G401 (cell line): Measurements from ENCODE around the gene NEU1. TPM values are rescaled to one million over a fixed set of nuclear protein-coding genes. Genes with fewer than 3 reads are reported as not detected.
"Not testable (repeated sequence)": the region's sequence is repeated elsewhere in the genome, so short reads cannot be mapped to it uniquely, and the experiment has no call there.

Source experiments
- DNase-seq: peaks from one replicate; pipeline ENCODE4 v3.0.0-alpha.2; 2015; ENCODE audit warnings: low spot score
- in situ Hi-C: cut with HindIII; loops from 2 replicates; pipeline ENCODE4 v1.10.0; 2016; ENCODE audit warnings: low sequenced_read_pairs, mixed read lengths
- total RNA-seq: library from RNA; depleted of rRNA; stranded (reverse); fragments of >200 nt; shearing (Covaris generic); gene quantifications from 2 replicates; pipeline ENCODE4 v1.2.3, GENCODE V29; 2014; rRNA removed

NEU1 gene
- 212 and 231 TPM in 2 replicates for total RNA-seq

GRCh38 chr6:31862344-31863235 lies at the start of gene NEU1:
NEU1 (minus strand) TSS chr6:31862821; CDS start chr6:31862776, 45 bp downstream.
- in situ Hi-C loops = no loop called here
- peak; percentile 100 for DNase-seq

GRCh38 chr6:31911826-31912585 lies 49.4 kb upstream of the NEU1 start:
- in situ Hi-C loops = no loop called here
- no peak for DNase-seq

GRCh38 chr6:31909298-31909697 lies 46.7 kb upstream of the NEU1 start:
- in situ Hi-C loops, DNase-seq: not testable (repeated sequence)

GRCh38 chr6:31908791-31909190 lies 46.2 kb upstream of the NEU1 start:
- in situ Hi-C loops = no loop called here
- DNase-seq = no peak

- in situ Hi-C loops, DNase-seq: not testable (repeated sequence)
These were observed 45.6 kb upstream of the NEU1 start for GRCh38 chr6:31908255-31908654.

- DNase-seq = no peak
- in situ Hi-C loops = no loop called here
These were observed 44.7 kb upstream of the NEU1 start for GRCh38 chr6:31907158-31907813.

GRCh38 chr6:31906727-31907126 lies 44.1 kb upstream of the NEU1 start:
- in situ Hi-C loops, DNase-seq: not testable (repeated sequence)

GRCh38 chr6:31906122-31906521 lies 43.5 kb upstream of the NEU1 start:
- in situ Hi-C loops = no loop called here
- no peak for DNase-seq

GRCh38 chr6:31905041-31905440 lies 42.4 kb upstream of the NEU1 start:
- DNase-seq = no peak
- in situ Hi-C loops = no loop called here

- DNase-seq = no peak
- in situ Hi-C loops = no loop called here
These were observed 41.3 kb upstream of the NEU1 start for GRCh38 chr6:31903957-31904356.

GRCh38 chr6:31901953-31902643 lies 39.5 kb upstream of the NEU1 start, which contains the start of gene ZBTB12:
ZBTB12 (minus strand) TSS chr6:31902086; CDS start chr6:31901305, 781 bp downstream.
- DNase-seq = peak; percentile 97
- in situ Hi-C loops = no loop called here

GRCh38 chr6:31901415-31901952 lies 38.9 kb upstream of the NEU1 start:
- in situ Hi-C loops = no loop called here
- DNase-seq = peak; percentile 66

GRCh38 chr6:31900917-31901414 lies 38.3 kb upstream of the NEU1 start:
- DNase-seq = peak; percentile 48
- in situ Hi-C loops = no loop called here

- in situ Hi-C loops = no loop called here
- DNase-seq = no peak
These were observed 37.5 kb upstream of the NEU1 start for GRCh38 chr6:31899882-31900722.

GRCh38 chr6:31899215-31899614 lies 36.6 kb upstream of the NEU1 start:
- no peak for DNase-seq
- in situ Hi-C loops = no loop called here

- DNase-seq = peak; percentile 90
These were observed 35.9 kb upstream of the NEU1 start for GRCh38 chr6:31898383-31899011.

More at GRCh38 chr6:31898383-31899011, 35.9 kb upstream of the NEU1 start:
- in situ Hi-C loops = no loop called here
